Neural cell (in vitro differentiated cells): ENCODE data around the gene ZNF496. TPM values are rescaled to one million over a fixed set of nuclear protein-coding genes. Genes with fewer than 3 reads are reported as not detected.

ENCODE experiments used
- H2AFZ ChIP-seq: fragments of 200-600, 300-800 bp; sonication (generic), shearing (Covaris generic); 2 replicates; pipeline ENCODE4 v1.6.0; 2014; ENCODE audit warnings: low read depth, mild to moderate bottlenecking, antibody characterized with exemption, low read length, moderate library complexity
- H3F3A ChIP-seq: fragments of 200-600 bp; shearing (Covaris generic); 2 replicates; pipeline ENCODE4 v1.6.1; 2016; ENCODE audit warnings: mild to moderate bottlenecking, moderate library complexity, mixed read lengths, antibody characterized with exemption, low read length; ENCODE audit not compliant: insufficient read depth, poor library complexity, severe bottlenecking
- H3K27ac ChIP-seq: fragments of 200-600, 300-800 bp; sonication (generic), shearing (Covaris generic); 2 replicates; pipeline ENCODE4 v1.5.1; 2014; ENCODE audit warnings: mild to moderate bottlenecking, low read length, moderate library complexity
- H3K27me3 ChIP-seq: fragments of 300-800, 200-600 bp; sonication (generic), shearing (Covaris generic); 2 replicates; pipeline ENCODE4 v1.6.0; 2014; ENCODE audit warnings: mild to moderate bottlenecking, low read depth, low read length, moderate library complexity; ENCODE audit not compliant: insufficient read depth
- H3K36me3 ChIP-seq: fragments of 300-800, 200-600 bp; sonication (generic), shearing (Covaris generic); 2 replicates; pipeline ENCODE4 v1.5.1; 2014; ENCODE audit warnings: mild to moderate bottlenecking, antibody characterized with exemption, low read length, moderate library complexity; ENCODE audit not compliant: insufficient read depth
- H3K4me2 ChIP-seq: fragments of 300-800, 200-600 bp; sonication (generic), shearing (Covaris generic); 2 replicates; pipeline ENCODE4 v1.6.0; 2014; ENCODE audit warnings: mild to moderate bottlenecking, low read length
- H3K4me3 ChIP-seq: fragments of 300-800, 200-600 bp; sonication (generic), shearing (Covaris generic); 2 replicates; pipeline ENCODE4 v1.5.1; 2014; ENCODE audit warnings: mild to moderate bottlenecking, low read length, moderate library complexity
- H3K79me2 ChIP-seq: fragments of 200-600 bp; shearing (Covaris generic); replicated peaks from 2 replicates; pipeline ENCODE4 v1.6.0; 2014; ENCODE audit warnings: mild to moderate bottlenecking, low read length, moderate library complexity; ENCODE audit not compliant: insufficient read depth
- H3K9ac ChIP-seq: fragments of 300-800, 200-600 bp; sonication (generic), shearing (Covaris generic); 2 replicates; pipeline ENCODE4 v1.6.1; 2016; ENCODE audit warnings: mild to moderate bottlenecking, low read length, mixed read lengths
- H3K9me2 ChIP-seq: fragments of 200-600 bp; shearing (Covaris generic); 2 replicates; pipeline ENCODE4 v1.6.1; 2016; ENCODE audit warnings: mild to moderate bottlenecking, low read length, mixed read lengths; ENCODE audit not compliant: insufficient read depth
- H3K9me3 ChIP-seq: fragments of 200-600, 300-800 bp; sonication (generic), shearing (Covaris generic); 2 replicates; pipeline ENCODE4 v1.6.1; 2016; ENCODE audit warnings: mild to moderate bottlenecking, mixed run types, low read length, moderate library complexity, mixed read lengths
- H4K20me1 ChIP-seq: fragments of 200-600 bp; shearing (Covaris generic); 2 replicates; pipeline ENCODE4 v1.6.1; 2016; ENCODE audit warnings: mild to moderate bottlenecking, mixed run types; ENCODE audit not compliant: insufficient read depth
- EP300 ChIP-seq: fragments of 450-650 bp; conservative IDR thresholded peaks from 2 replicates; pipeline ENCODE4 v1.6.1; 2014; ENCODE audit warnings: antibody characterized with exemption, mild to moderate bottlenecking, moderate library complexity; ENCODE audit not compliant: poor library complexity, severe bottlenecking
- EZH2 ChIP-seq: fragments of 200-600, 300-800 bp; shearing (Covaris generic), sonication (generic); IDR thresholded peaks from 2 replicates; pipeline ENCODE4 v1.6.1; 2014; ENCODE audit warnings: antibody characterized with exemption, low read length, borderline replicate concordance, mild to moderate bottlenecking; ENCODE audit not compliant: insufficient read depth, poor library complexity, severe bottlenecking
- MXI1 ChIP-seq: fragments of 450-650 bp; conservative IDR thresholded peaks from 2 replicates; pipeline ENCODE4 v1.6.1; 2014; ENCODE audit warnings: antibody characterized with exemption, mild to moderate bottlenecking; ENCODE audit not compliant: poor library complexity, severe bottlenecking
- POLR2AphosphoS5 ChIP-seq: IDR thresholded peaks from 2 replicates; pipeline ENCODE4 v1.6.1; 2012
- RAD21 ChIP-seq: fragments of 450-650 bp; conservative IDR thresholded peaks from 2 replicates; pipeline ENCODE4 v1.6.1; 2014; ENCODE audit warnings: antibody characterized with exemption, mild to moderate bottlenecking, moderate library complexity
- SMC3 ChIP-seq: fragments of 450-650 bp; conservative IDR thresholded peaks from 2 replicates; pipeline ENCODE4 v1.6.1; 2014; ENCODE audit warnings: antibody characterized with exemption, mild to moderate bottlenecking, moderate library complexity; ENCODE audit not compliant: poor library complexity
- TAF1 ChIP-seq: IDR thresholded peaks from 2 replicates; pipeline ENCODE4 v1.6.1; 2012; ENCODE audit warnings: low read depth
- polyA plus RNA-seq: library from polyadenylated mRNA; depleted of rRNA; stranded (reverse); fragments of >200 nt; gene quantifications from 2 replicates; pipeline ENCODE4 v1.2.3, GENCODE V29; 2014
- TF ChIP-seq, protein P1 (sequence below): IDR thresholded peaks from 2 replicates; pipeline ENCODE4 v1.6.1; 2012; ENCODE audit warnings: borderline replicate concordance
- TF ChIP-seq, protein P2 (sequence below): fragments of 450-650 bp; IDR thresholded peaks from 2 replicates; pipeline ENCODE4 v1.5.1; 2014; ENCODE audit warnings: antibody characterized with exemption, mild to moderate bottlenecking, moderate library complexity; ENCODE audit not compliant: poor library complexity, severe bottlenecking

The ZNF496 gene
- polyA plus RNA-seq, 1 donor from 2014 or later: 25.2 TPM

DNA sequence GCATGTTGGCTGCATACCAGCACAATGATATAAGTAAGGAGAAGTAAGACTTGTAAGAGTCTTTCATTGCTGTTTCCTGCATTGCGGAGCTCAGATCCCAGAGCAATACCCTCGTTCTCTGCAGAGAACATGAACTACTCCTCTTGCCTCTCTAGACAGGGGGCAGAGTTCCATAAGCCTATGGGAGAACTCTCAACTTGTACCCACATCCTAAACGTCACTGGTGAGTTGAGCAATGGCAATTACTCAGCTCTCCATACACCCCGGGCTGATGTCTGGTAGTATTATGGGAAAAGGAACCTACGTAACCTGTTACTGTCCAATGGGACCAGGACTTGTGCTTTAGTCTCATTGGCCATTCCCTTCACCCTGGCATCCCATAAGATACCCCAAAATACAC, 27.3 kb upstream of the ZNF496 start:
- Histone ChIP-seq H3F3A (no peaks in the 10 kb centered on the region), H3K4me3 (no peak overlapping the region), H3K27ac (no peak overlapping the region), H3K4me2 (no peak overlapping the region), H2AFZ (no peak overlapping the region), H3K9ac (no peak overlapping the region), H3K9me3 (no peaks in the 10 kb centered on the region), H3K27me3 (no peaks in the 10 kb centered on the region), H3K36me3 (no peaks in the 10 kb centered on the region), H3K9me2 (no peaks in the 10 kb centered on the region), H4K20me1 (no peaks in the 10 kb centered on the region), H3K79me2 (no peaks in the 10 kb centered on the region)
- TF ChIP-seq TAF1: no peak
- TF ChIP-seq, protein P1, sequence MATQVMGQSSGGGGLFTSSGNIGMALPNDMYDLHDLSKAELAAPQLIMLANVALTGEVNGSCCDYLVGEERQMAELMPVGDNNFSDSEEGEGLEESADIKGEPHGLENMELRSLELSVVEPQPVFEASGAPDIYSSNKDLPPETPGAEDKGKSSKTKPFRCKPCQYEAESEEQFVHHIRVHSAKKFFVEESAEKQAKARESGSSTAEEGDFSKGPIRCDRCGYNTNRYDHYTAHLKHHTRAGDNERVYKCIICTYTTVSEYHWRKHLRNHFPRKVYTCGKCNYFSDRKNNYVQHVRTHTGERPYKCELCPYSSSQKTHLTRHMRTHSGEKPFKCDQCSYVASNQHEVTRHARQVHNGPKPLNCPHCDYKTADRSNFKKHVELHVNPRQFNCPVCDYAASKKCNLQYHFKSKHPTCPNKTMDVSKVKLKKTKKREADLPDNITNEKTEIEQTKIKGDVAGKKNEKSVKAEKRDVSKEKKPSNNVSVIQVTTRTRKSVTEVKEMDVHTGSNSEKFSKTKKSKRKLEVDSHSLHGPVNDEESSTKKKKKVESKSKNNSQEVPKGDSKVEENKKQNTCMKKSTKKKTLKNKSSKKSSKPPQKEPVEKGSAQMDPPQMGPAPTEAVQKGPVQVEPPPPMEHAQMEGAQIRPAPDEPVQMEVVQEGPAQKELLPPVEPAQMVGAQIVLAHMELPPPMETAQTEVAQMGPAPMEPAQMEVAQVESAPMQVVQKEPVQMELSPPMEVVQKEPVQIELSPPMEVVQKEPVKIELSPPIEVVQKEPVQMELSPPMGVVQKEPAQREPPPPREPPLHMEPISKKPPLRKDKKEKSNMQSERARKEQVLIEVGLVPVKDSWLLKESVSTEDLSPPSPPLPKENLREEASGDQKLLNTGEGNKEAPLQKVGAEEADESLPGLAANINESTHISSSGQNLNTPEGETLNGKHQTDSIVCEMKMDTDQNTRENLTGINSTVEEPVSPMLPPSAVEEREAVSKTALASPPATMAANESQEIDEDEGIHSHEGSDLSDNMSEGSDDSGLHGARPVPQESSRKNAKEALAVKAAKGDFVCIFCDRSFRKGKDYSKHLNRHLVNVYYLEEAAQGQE: no peak
- TF ChIP-seq MXI1: no peak
- no peak for TF ChIP-seq EZH2
- TF ChIP-seq SMC3: no peak
- TF ChIP-seq EP300: no peak
- TF ChIP-seq POLR2AphosphoS5: no peak
- TF ChIP-seq, protein P2, sequence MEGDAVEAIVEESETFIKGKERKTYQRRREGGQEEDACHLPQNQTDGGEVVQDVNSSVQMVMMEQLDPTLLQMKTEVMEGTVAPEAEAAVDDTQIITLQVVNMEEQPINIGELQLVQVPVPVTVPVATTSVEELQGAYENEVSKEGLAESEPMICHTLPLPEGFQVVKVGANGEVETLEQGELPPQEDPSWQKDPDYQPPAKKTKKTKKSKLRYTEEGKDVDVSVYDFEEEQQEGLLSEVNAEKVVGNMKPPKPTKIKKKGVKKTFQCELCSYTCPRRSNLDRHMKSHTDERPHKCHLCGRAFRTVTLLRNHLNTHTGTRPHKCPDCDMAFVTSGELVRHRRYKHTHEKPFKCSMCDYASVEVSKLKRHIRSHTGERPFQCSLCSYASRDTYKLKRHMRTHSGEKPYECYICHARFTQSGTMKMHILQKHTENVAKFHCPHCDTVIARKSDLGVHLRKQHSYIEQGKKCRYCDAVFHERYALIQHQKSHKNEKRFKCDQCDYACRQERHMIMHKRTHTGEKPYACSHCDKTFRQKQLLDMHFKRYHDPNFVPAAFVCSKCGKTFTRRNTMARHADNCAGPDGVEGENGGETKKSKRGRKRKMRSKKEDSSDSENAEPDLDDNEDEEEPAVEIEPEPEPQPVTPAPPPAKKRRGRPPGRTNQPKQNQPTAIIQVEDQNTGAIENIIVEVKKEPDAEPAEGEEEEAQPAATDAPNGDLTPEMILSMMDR: no peak
- no peak for TF ChIP-seq RAD21

DNA sequence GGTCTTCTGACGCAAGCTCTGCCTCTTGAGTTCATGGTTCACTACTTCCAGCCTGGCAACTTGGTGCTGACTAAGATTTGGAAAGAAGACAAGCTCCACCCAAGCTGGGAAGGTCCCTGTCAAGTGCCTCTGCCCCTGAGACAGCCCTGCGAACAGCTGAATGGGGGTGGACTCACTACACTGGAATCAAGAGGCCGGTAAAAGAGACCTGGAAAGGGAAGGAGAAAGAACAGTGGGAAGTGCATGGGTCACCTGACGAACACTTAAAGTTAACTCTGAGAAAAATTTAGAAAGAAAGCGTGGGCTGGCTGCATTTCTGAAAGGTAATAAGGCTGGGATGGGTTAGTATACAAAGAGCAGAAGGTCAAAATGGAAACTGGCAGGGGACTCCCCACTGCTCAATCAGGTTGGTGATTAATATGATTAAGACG, 26.1 kb upstream of the ZNF496 start:
- no peaks in the 10 kb centered on the region for H4K20me1 ChIP-seq
- H3K4me3 ChIP-seq: no peak overlapping the region
- H3K9me3 ChIP-seq: no peaks in the 10 kb centered on the region
- no peaks in the 10 kb centered on the region for H3F3A ChIP-seq
- no peak overlapping the region for H3K9ac ChIP-seq
- H3K79me2 ChIP-seq: no peaks in the 10 kb centered on the region
- H3K27ac ChIP-seq: no peak overlapping the region
- no peak overlapping the region for H2AFZ ChIP-seq
- H3K27me3 ChIP-seq: no peaks in the 10 kb centered on the region
- no peaks in the 10 kb centered on the region for H3K9me2 ChIP-seq
- no peak overlapping the region for H3K4me2 ChIP-seq
- H3K36me3 ChIP-seq: no peaks in the 10 kb centered on the region
- TF ChIP-seq, protein P1: no peak
